ENCODE results near the gene SLC24A3.

The SLC24A3 gene

DNA sequence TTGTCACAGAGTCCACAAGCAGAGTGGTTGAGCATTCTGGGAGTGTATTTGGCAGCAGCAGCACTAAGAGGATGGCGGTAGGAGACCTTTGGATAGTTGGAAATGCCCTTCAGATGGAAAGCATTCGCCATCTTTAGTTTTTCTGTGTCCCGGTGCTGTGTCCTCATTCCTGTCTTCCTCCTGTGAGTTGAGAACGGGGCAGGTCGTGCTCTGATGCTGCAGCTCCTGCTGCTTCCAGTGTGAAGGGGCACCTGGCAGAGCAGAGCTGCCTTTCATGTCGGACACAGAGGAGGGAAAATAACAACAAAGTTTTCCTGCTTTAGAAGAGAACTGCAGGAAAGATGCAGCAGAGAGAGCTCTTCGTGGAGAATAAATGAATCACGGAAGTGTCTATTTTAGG lies 194.8 kb downstream of the SLC24A3 start:
- DNase-seq (ENCODE audit: extremely low read depth, insufficient read length): no peak
- no peaks in the 10 kb centered on the region for H3K36me3 ChIP-seq (ENCODE audit: control insufficient read depth, insufficient read depth, low read length)
- H3K27me3 ChIP-seq (replicated peaks; ENCODE audit: control insufficient read depth, insufficient read depth, low read length): peaks cover 2% of the 10 kb centered on the region; the same call in 1 of the 2 replicates
- no peak overlapping the region for H3K4me3 ChIP-seq (replicated peaks; ENCODE audit: low read depth, low read length)
- TF ChIP-seq, protein P1, sequence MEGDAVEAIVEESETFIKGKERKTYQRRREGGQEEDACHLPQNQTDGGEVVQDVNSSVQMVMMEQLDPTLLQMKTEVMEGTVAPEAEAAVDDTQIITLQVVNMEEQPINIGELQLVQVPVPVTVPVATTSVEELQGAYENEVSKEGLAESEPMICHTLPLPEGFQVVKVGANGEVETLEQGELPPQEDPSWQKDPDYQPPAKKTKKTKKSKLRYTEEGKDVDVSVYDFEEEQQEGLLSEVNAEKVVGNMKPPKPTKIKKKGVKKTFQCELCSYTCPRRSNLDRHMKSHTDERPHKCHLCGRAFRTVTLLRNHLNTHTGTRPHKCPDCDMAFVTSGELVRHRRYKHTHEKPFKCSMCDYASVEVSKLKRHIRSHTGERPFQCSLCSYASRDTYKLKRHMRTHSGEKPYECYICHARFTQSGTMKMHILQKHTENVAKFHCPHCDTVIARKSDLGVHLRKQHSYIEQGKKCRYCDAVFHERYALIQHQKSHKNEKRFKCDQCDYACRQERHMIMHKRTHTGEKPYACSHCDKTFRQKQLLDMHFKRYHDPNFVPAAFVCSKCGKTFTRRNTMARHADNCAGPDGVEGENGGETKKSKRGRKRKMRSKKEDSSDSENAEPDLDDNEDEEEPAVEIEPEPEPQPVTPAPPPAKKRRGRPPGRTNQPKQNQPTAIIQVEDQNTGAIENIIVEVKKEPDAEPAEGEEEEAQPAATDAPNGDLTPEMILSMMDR (IDR thresholded peaks at IDR 0.05; ENCODE audit: insufficient read depth, low read length, poor library complexity, severe bottlenecking): no peak

DNA sequence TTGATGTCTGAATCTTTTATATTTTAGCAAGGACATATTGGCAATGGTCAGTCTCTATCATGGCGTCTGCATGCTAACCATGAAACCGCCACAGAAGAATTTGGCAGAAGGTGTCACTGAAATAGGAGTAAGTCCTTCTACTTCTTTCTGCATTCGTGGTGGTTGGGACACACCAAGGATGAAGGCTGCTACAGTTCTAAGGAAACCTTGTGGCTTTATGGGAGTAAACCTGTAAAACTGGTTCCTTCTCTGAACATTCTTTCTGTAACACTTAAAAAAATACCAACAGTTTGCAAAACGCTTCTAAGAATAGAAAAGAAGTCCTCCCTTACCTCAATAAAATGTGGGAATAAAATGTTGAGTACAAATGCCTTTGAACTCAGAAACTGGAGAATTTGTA lies 195.3 kb downstream of the SLC24A3 start:
- TF ChIP-seq, protein P1 (IDR thresholded peaks at IDR 0.05; ENCODE audit: insufficient read depth, low read length, poor library complexity, severe bottlenecking): no peak
- no peak for DNase-seq (ENCODE audit: extremely low read depth, insufficient read length)
- no peaks in the 10 kb centered on the region for H3K36me3 ChIP-seq (ENCODE audit: control insufficient read depth, insufficient read depth, low read length)

DNA sequence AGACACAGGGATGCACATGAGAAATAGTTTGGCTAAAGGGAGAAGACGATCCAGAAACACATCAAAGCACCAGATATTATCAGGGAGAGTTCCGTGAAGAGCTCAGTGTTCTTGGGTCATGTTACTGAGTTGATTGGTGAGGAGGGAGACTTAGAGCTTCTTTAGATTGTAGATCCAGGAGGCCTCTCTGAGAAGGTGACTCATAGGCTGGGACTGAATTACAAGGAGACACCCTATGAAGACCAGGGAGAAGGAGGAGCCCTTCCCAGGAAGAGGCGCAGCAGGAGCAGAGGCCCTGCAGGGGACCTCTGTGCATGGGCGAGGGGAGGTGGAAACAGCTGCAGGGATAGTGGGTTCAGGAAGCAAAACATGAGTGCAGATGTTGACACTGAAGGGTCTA lies 196.5 kb downstream of the SLC24A3 start:
- peaks cover 2% of the 10 kb centered on the region; the same call in 1 of the 2 replicates for H3K27me3 ChIP-seq (replicated peaks; ENCODE audit: control insufficient read depth, insufficient read depth, low read length)
- H3K4me3 ChIP-seq (replicated peaks; ENCODE audit: low read depth, low read length): no peak overlapping the region
- TF ChIP-seq, protein P1 (IDR thresholded peaks at IDR 0.05; ENCODE audit: insufficient read depth, low read length, poor library complexity, severe bottlenecking): no peak
- DNase-seq (ENCODE audit: extremely low read depth, insufficient read length): no peak
- H3K36me3 ChIP-seq (ENCODE audit: control insufficient read depth, insufficient read depth, low read length): no peaks in the 10 kb centered on the region

More for the DNA sequence above, 195.3 kb downstream of the SLC24A3 start:
- H3K27me3 ChIP-seq (replicated peaks; ENCODE audit: control insufficient read depth, insufficient read depth, low read length): peaks cover 2% of the 10 kb centered on the region; the same call in 1 of the 2 replicates
- H3K4me3 ChIP-seq (replicated peaks; ENCODE audit: low read depth, low read length): no peak overlapping the region

DNA sequence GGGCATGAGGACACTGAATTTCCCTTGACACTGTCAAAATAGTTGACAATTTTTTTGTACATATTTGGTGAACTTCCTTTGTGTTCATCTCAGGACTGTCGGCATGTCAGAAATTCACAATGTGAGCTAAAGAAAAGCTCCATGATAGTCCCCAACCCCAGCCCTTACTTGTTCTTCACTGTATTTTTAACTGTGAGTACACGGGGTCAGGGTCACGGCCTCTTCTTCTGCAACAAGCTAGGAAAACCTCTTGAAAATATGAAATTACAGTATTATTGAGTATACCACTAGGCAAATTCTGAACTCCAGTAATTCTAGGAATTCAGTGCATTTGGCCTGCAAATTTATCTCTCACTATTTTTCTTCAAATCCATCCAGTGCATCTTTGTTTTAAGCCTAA lies 199.4 kb downstream of the SLC24A3 start:
- Histone ChIP-seq H3K27me3 (replicated peaks; ENCODE audit: control insufficient read depth, insufficient read depth, low read length) (peaks cover 2% of the 10 kb centered on the region; the same call in 1 of the 2 replicates), H3K4me3 (replicated peaks; ENCODE audit: low read depth, low read length) (no peak overlapping the region), H3K36me3 (ENCODE audit: control insufficient read depth, insufficient read depth, low read length) (no peaks in the 10 kb centered on the region)
- no peak for DNase-seq (ENCODE audit: extremely low read depth, insufficient read length)
- TF ChIP-seq, protein P1 (IDR thresholded peaks at IDR 0.05; ENCODE audit: insufficient read depth, low read length, poor library complexity, severe bottlenecking): no peak

DNA sequence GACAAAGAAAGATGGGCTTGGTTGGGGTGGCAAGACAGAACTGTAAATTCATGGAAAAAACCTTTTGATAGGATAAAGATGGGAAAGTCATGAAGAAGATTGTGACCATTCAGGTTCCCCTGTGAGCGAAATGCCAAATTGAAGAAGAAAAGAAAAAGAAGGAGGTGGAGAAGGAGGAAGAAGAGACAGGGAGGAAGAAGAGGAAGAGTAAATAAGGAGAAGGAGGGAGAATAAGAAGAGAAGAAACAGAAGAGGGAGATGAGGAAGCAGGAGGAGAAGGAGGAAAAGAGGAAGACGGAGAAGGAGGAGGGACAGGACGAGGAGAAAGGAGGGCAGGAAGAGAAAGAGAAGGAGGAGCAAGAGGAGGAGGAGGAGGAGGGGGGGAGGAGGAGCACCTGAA lies 199.8 kb downstream of the SLC24A3 start:
- Histone ChIP-seq H3K4me3 (replicated peaks; ENCODE audit: low read depth, low read length) (no peak overlapping the region), H3K27me3 (replicated peaks; ENCODE audit: control insufficient read depth, insufficient read depth, low read length) (no peaks in the 10 kb centered on the region; the same call in 1 of the 2 replicates), H3K36me3 (ENCODE audit: control insufficient read depth, insufficient read depth, low read length) (no peaks in the 10 kb centered on the region)
- DNase-seq (ENCODE audit: extremely low read depth, insufficient read length): no peak
- TF ChIP-seq, protein P1 (IDR thresholded peaks at IDR 0.05; ENCODE audit: insufficient read depth, low read length, poor library complexity, severe bottlenecking): no peak

DNA sequence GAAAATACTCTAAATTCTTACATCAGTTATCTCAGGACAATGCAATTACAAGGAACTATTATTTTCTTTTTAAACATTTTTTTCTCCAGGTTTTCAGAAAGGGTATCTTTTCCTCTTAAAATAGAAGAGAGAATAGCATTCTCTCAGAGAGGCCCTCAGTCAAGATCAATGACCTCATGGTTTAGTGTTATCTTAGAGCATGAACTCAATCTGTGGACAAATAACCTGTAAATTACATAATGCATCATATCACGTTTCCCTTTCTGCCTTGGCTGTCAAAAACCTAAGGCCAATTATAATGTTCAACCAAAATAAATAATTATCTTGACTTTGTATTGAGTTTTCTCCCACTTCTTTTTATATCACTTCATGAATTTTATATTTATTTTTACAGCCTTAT lies 202.2 kb downstream of the SLC24A3 start:
- no peaks in the 10 kb centered on the region; the same call in 1 of the 2 replicates for H3K27me3 ChIP-seq (replicated peaks; ENCODE audit: control insufficient read depth, insufficient read depth, low read length)
- no peak overlapping the region for H3K4me3 ChIP-seq (replicated peaks; ENCODE audit: low read depth, low read length)
- TF ChIP-seq, protein P1 (IDR thresholded peaks at IDR 0.05; ENCODE audit: insufficient read depth, low read length, poor library complexity, severe bottlenecking): no peak
- no peaks in the 10 kb centered on the region for H3K36me3 ChIP-seq (ENCODE audit: control insufficient read depth, insufficient read depth, low read length)
- no peak for DNase-seq (ENCODE audit: extremely low read depth, insufficient read length)
